K562 (cell line): Measurements from ENCODE around the gene OR51V1. TPM values are rescaled to one million over a fixed set of nuclear protein-coding genes. Genes with fewer than 3 reads are reported as not detected.

Experiments
- ASH1L ChIP-seq: fragments of 450-650 bp; IDR thresholded peaks from 2 replicates; pipeline ENCODE4 v1.6.1; 2018; ENCODE audit warnings: borderline replicate concordance, mild to moderate bottlenecking, low read depth; ENCODE audit not compliant: partially characterized antibody
- CXXC5 ChIP-seq: fragments of 250-450 bp; sonication (Bioruptor Pico); IDR thresholded peaks from 2 replicates; pipeline ENCODE4 v1.8.0; 2022; ENCODE audit warnings: inconsistent platforms, mild to moderate bottlenecking, moderate library complexity
- DNMT1 ChIP-seq: fragments of 450-650 bp; IDR thresholded peaks from 2 replicates; pipeline ENCODE4 v1.6.1; 2016; ENCODE audit warnings: antibody characterized with exemption, mild to moderate bottlenecking
- HMGN3 ChIP-seq: IDR thresholded peaks from 2 replicates; pipeline ENCODE4 v1.6.1; 2011; ENCODE audit warnings: borderline replicate concordance, low read depth, mild to moderate bottlenecking, mixed read lengths, low read length; ENCODE audit not compliant: insufficient read length; ENCODE audit errors: extremely low read depth
- KDM2B ChIP-seq: fragments of 250-450 bp; sonication (Bioruptor Pico); IDR thresholded peaks from 2 replicates; pipeline ENCODE4 v1.8.0; 2021; ENCODE audit warnings: mild to moderate bottlenecking, moderate library complexity
- MTA3 ChIP-seq: fragments of 450-650 bp; formaldehyde crosslinking; IDR thresholded peaks from 2 replicates; pipeline ENCODE4 v1.6.1; 2017; ENCODE audit warnings: mild to moderate bottlenecking, borderline replicate concordance
- NFRKB ChIP-seq: fragments of 450-650 bp; IDR thresholded peaks from 2 replicates; pipeline ENCODE4 v1.6.1; 2016; ENCODE audit warnings: low read depth
- POLR2B ChIP-seq: fragments of 450-650 bp; IDR thresholded peaks from 2 replicates; pipeline ENCODE4 v1.6.1; 2018; ENCODE audit warnings: low read depth; ENCODE audit not compliant: partially characterized antibody
- PRPF4 ChIP-seq: fragments of 200-400 bp; formaldehyde crosslinking; IDR thresholded peaks from one replicate; pipeline ENCODE4 v1.6.1; 2017; ENCODE audit warnings: low read length, low read depth, mild to moderate bottlenecking; ENCODE audit not compliant: insufficient read depth, poor library complexity, severe bottlenecking
- RAD51 ChIP-seq: fragments of 450-650 bp; IDR thresholded peaks from 2 replicates; pipeline ENCODE4 v1.7.1; 2016; ENCODE audit warnings: low read depth, mild to moderate bottlenecking, borderline replicate concordance
- SMAD2 ChIP-seq: fragments of 150-350 bp; IDR thresholded peaks from 2 replicates; pipeline ENCODE4 v1.6.1; 2014; ENCODE audit warnings: low read depth, mild to moderate bottlenecking, low read length
- SOX6 ChIP-seq: fragments of 450-650 bp; IDR thresholded peaks from 2 replicates; pipeline ENCODE4 v1.6.1; 2014; ENCODE audit warnings: mild to moderate bottlenecking
- ZEB2 ChIP-seq: fragments of 450-650 bp; IDR thresholded peaks from 2 replicates; pipeline ENCODE4 v1.6.1; 2016
- ZNF12 ChIP-seq: sonication (generic); formaldehyde crosslinking; IDR thresholded peaks from 2 replicates; pipeline ENCODE4 v1.4.0; 2020; ENCODE audit warnings: mild to moderate bottlenecking, missing genetic modification reagents
- ZNF232 ChIP-seq: sonication (generic); formaldehyde crosslinking; IDR thresholded peaks from 2 replicates; pipeline ENCODE4 v1.8.0; 2022; ENCODE audit warnings: mild to moderate bottlenecking, missing genetic modification reagents
- ZNF274 ChIP-seq: IDR thresholded peaks from 2 replicates; pipeline ENCODE4 v1.6.1; 2011; ENCODE audit warnings: low read depth, mild to moderate bottlenecking, low read length, moderate library complexity, borderline replicate concordance
- ZNF354B ChIP-seq: fragments of 250-450 bp; sonication (Bioruptor Pico); IDR thresholded peaks from 2 replicates; pipeline ENCODE4 v1.4.0; 2020
- polyA plus RNA-seq, 8 experiments: library from polyadenylated mRNA; depleted of rRNA in 4 of 8; stranded (reverse) in 5 of 8; unstranded in 3 of 8; fragments of >200 nt; fragmentation: Nextera tagmentation in 2 of 8; fragmentation: Illumina TruSeq in 1 of 8; extraction: Ambion mirVana in 2 of 8; extraction: Trizol in 1 of 8; gene quantifications; 2 replicates each; pipeline versions ENCODE4 v1.2.1 to v1.2.3, GENCODE V29; 2011 to 2014; ENCODE audit warnings: inconsistent platforms in 1 of 8, missing spikeins in 1 of 8
- total RNA-seq, 7 experiments: library from RNA; depleted of rRNA in 6 of 7; stranded (reverse); fragments of >200 nt in 6 of 7; fragmentation: Illumina TruSeq in 2 of 7; extraction: Trizol in 2 of 7; gene quantifications; 2 replicates each; pipeline versions ENCODE4 v1.2.1 to v1.2.3, GENCODE V29; 2011 to 2021; ENCODE audit warnings: low replicate concordance in 1 of 7
- TF ChIP-seq, protein P1 (sequence below): fragments of 250-450 bp; sonication (Bioruptor Pico); IDR thresholded peaks from 2 replicates; pipeline ENCODE4 v1.5.0; 2020; ENCODE audit warnings: mild to moderate bottlenecking
- TF ChIP-seq, protein P2 (sequence below): fragments of 200-600 bp; sonication (generic); IDR thresholded peaks from one replicate; pipeline ENCODE4 v1.6.1; 2012; ENCODE audit warnings: mild to moderate bottlenecking, low read depth, low read length, inconsistent platforms

Gene OR51V1
- total and polyA plus RNA-seq, 9 of the 15 experiments (the other 6 are each of a cell fraction or from before 2014, with no cell fraction given), result not detected

DNA sequence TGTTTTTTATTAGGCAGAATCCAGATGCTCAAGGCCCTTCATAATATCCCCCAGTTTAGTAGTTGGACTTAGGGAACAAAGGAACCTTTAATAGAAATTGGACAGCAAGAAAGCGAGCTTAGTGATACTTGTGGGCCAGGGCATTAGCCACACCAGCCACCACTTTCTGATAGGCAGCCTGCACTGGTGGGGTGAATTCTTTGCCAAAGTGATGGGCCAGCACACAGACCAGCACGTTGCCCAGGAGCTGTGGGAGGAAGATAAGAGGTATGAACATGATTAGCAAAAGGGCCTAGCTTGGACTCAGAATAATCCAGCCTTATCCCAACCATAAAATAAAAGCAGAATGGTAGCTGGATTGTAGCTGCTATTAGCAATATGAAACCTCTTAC lies 25.0 kb upstream of the OR51V1 start (continued):
- no peak for TF ChIP-seq NFRKB
- TF ChIP-seq SOX6, result no peak
- no peak for TF ChIP-seq PRPF4
- no peak for TF ChIP-seq ZEB2
- TF ChIP-seq, protein P1, sequence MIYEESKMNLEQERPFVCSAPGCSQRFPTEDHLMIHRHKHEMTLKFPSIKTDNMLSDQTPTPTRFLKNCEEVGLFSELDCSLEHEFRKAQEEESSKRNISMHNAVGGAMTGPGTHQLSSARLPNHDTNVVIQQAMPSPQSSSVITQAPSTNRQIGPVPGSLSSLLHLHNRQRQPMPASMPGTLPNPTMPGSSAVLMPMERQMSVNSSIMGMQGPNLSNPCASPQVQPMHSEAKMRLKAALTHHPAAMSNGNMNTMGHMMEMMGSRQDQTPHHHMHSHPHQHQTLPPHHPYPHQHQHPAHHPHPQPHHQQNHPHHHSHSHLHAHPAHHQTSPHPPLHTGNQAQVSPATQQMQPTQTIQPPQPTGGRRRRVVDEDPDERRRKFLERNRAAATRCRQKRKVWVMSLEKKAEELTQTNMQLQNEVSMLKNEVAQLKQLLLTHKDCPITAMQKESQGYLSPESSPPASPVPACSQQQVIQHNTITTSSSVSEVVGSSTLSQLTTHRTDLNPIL (CRISPR knock-in tag), result no peak
- no peak for TF ChIP-seq HMGN3
- no peak for TF ChIP-seq DNMT1
- no peak for TF ChIP-seq ASH1L
- no peak for TF ChIP-seq CXXC5 (CRISPR knock-in tag)
- TF ChIP-seq, protein P2, sequence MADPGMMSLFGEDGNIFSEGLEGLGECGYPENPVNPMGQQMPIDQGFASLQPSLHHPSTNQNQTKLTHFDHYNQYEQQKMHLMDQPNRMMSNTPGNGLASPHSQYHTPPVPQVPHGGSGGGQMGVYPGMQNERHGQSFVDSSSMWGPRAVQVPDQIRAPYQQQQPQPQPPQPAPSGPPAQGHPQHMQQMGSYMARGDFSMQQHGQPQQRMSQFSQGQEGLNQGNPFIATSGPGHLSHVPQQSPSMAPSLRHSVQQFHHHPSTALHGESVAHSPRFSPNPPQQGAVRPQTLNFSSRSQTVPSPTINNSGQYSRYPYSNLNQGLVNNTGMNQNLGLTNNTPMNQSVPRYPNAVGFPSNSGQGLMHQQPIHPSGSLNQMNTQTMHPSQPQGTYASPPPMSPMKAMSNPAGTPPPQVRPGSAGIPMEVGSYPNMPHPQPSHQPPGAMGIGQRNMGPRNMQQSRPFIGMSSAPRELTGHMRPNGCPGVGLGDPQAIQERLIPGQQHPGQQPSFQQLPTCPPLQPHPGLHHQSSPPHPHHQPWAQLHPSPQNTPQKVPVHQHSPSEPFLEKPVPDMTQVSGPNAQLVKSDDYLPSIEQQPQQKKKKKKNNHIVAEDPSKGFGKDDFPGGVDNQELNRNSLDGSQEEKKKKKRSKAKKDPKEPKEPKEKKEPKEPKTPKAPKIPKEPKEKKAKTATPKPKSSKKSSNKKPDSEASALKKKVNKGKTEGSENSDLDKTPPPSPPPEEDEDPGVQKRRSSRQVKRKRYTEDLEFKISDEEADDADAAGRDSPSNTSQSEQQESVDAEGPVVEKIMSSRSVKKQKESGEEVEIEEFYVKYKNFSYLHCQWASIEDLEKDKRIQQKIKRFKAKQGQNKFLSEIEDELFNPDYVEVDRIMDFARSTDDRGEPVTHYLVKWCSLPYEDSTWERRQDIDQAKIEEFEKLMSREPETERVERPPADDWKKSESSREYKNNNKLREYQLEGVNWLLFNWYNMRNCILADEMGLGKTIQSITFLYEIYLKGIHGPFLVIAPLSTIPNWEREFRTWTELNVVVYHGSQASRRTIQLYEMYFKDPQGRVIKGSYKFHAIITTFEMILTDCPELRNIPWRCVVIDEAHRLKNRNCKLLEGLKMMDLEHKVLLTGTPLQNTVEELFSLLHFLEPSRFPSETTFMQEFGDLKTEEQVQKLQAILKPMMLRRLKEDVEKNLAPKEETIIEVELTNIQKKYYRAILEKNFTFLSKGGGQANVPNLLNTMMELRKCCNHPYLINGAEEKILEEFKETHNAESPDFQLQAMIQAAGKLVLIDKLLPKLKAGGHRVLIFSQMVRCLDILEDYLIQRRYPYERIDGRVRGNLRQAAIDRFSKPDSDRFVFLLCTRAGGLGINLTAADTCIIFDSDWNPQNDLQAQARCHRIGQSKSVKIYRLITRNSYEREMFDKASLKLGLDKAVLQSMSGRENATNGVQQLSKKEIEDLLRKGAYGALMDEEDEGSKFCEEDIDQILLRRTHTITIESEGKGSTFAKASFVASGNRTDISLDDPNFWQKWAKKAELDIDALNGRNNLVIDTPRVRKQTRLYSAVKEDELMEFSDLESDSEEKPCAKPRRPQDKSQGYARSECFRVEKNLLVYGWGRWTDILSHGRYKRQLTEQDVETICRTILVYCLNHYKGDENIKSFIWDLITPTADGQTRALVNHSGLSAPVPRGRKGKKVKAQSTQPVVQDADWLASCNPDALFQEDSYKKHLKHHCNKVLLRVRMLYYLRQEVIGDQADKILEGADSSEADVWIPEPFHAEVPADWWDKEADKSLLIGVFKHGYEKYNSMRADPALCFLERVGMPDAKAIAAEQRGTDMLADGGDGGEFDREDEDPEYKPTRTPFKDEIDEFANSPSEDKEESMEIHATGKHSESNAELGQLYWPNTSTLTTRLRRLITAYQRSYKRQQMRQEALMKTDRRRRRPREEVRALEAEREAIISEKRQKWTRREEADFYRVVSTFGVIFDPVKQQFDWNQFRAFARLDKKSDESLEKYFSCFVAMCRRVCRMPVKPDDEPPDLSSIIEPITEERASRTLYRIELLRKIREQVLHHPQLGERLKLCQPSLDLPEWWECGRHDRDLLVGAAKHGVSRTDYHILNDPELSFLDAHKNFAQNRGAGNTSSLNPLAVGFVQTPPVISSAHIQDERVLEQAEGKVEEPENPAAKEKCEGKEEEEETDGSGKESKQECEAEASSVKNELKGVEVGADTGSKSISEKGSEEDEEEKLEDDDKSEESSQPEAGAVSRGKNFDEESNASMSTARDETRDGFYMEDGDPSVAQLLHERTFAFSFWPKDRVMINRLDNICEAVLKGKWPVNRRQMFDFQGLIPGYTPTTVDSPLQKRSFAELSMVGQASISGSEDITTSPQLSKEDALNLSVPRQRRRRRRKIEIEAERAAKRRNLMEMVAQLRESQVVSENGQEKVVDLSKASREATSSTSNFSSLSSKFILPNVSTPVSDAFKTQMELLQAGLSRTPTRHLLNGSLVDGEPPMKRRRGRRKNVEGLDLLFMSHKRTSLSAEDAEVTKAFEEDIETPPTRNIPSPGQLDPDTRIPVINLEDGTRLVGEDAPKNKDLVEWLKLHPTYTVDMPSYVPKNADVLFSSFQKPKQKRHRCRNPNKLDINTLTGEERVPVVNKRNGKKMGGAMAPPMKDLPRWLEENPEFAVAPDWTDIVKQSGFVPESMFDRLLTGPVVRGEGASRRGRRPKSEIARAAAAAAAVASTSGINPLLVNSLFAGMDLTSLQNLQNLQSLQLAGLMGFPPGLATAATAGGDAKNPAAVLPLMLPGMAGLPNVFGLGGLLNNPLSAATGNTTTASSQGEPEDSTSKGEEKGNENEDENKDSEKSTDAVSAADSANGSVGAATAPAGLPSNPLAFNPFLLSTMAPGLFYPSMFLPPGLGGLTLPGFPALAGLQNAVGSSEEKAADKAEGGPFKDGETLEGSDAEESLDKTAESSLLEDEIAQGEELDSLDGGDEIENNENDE, result no peak
- no peak for TF ChIP-seq RAD51
- TF ChIP-seq KDM2B (CRISPR knock-in tag), result no peak
- TF ChIP-seq ZNF354B (CRISPR knock-in tag), result no peak
- TF ChIP-seq ZNF12 (CRISPR knock-in tag), result no peak
- TF ChIP-seq ZNF274, result no peak
- no peak for TF ChIP-seq POLR2B
- TF ChIP-seq MTA3, result peak; percentile 22; the same call in 1 of the 2 replicates
- TF ChIP-seq SMAD2, result no peak
- TF ChIP-seq ZNF232 (CRISPR knock-in tag), result no peak
